ENCODE data around the gene MID2. TPM values are rescaled to one million over a fixed set of nuclear protein-coding genes. Genes with fewer than 3 reads are reported as not detected.

MID2 gene
- total and polyA plus RNA-seq, 4 donors: 2.4 to 44.1 (median 10.4) TPM

DNA sequence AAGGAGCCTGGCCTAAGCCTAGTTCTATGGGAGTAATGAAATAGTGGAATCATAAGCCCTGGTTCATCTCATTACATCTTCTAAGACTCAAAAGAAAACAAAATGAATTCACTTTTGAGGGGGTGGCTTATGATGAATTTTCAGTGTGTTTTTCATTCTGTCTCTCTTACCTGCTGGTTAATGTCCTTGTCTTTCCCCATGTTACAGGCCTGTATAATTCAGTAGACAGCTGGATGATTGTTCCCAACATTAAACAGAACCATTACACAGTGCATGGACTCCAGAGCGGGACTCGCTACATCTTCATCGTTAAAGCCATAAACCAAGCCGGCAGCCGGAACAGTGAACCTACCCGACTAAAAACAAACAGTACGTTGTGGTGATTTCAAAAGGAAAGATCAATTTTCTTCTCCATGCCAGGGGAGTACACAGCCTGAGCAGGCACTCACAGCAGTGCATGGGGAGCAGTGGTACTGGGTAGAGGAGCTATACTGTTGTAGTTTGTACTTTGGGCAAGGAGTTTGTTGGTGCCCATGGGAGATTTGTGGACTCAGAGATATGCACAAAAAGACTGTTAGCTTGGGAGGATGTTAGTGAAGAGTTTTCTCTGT, 98.6 kb downstream of the MID2 start:
- H3K4me1 ChIP-seq (ENCODE audit: control insufficient read depth in 5 of 5, insufficient read depth in 5 of 5, low read length in 5 of 5): no peaks in the 10 kb centered on the region
- DNase-seq: no peak
- no peaks in the 10 kb centered on the region for H3K9me3 ChIP-seq (ENCODE audit: control insufficient read depth in 4 of 4, insufficient read depth in 3 of 4, low read length in 3 of 4)
- no peak overlapping the region for H3K4me3 ChIP-seq
- no peak overlapping the region for H3K9ac ChIP-seq (ENCODE audit: insufficient read depth in 1 of 2, low read length in 2 of 2)
- peaks cover 3 to 26% (median 6%) of the 10 kb centered on the region in 3 donors for H3K27me3 ChIP-seq (ENCODE audit: control insufficient read depth in 3 of 3, insufficient read depth in 3 of 3, low read length in 2 of 3)
- H3K36me3 ChIP-seq (ENCODE audit: control insufficient read depth in 4 of 4, insufficient read depth in 4 of 4, low read length in 4 of 4): peaks cover 0 to 7% (median 4%) of the 10 kb centered on the region in 4 donors
- no peak overlapping the region for H3K27ac ChIP-seq (ENCODE audit: low read depth in 1 of 2, low read length in 1 of 2)
- WGBS, 2 donors: 89 to 99% methylated on average over 7 of the region's 7 CpGs
- ATAC-seq (ENCODE audit: insufficient read depth, low FRiP score): no peak
- TF ChIP-seq, protein P1, sequence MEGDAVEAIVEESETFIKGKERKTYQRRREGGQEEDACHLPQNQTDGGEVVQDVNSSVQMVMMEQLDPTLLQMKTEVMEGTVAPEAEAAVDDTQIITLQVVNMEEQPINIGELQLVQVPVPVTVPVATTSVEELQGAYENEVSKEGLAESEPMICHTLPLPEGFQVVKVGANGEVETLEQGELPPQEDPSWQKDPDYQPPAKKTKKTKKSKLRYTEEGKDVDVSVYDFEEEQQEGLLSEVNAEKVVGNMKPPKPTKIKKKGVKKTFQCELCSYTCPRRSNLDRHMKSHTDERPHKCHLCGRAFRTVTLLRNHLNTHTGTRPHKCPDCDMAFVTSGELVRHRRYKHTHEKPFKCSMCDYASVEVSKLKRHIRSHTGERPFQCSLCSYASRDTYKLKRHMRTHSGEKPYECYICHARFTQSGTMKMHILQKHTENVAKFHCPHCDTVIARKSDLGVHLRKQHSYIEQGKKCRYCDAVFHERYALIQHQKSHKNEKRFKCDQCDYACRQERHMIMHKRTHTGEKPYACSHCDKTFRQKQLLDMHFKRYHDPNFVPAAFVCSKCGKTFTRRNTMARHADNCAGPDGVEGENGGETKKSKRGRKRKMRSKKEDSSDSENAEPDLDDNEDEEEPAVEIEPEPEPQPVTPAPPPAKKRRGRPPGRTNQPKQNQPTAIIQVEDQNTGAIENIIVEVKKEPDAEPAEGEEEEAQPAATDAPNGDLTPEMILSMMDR (IDR thresholded peaks at IDR 0.05; ENCODE audit: control extremely low read depth, extremely low read depth): no peak

DNA sequence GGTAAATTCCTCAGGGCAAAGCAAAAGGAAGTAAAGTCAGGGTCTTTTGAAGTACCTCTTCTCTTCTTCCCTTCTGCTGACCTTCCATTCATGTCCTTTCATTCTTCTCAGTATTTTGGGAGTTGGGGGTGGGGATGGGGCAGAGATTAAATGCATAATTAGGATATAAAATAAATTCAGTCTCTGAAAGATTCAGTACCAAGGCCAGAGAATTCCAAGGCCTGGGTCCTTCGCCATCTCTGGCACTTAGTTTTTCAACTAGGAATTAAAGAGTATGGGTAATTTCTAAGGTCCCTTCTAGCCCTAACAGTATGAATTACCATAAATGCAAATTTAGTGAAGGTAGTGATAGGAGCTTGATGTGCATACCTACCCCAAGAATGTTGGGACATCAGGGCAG, 108.6 kb downstream of the MID2 start:
- ATAC-seq (ENCODE audit: insufficient read depth, low FRiP score): no peak
- H3K27me3 ChIP-seq (ENCODE audit: control insufficient read depth in 3 of 3, insufficient read depth in 3 of 3, low read length in 2 of 3): peaks cover 2 to 39% (median 10%) of the 10 kb centered on the region in 3 donors
- no peak overlapping the region for H3K9ac ChIP-seq (ENCODE audit: insufficient read depth in 1 of 2, low read length in 2 of 2)
- H3K27ac ChIP-seq (ENCODE audit: low read depth in 1 of 2, low read length in 1 of 2): no peak overlapping the region
- 85 to 89% methylated on average over 1 of the region's 1 CpG for WGBS, 2 donors
- TF ChIP-seq, protein P1 (IDR thresholded peaks at IDR 0.05; ENCODE audit: control extremely low read depth, extremely low read depth): no peak
- no peaks in the 10 kb centered on the region for H3K36me3 ChIP-seq (ENCODE audit: control insufficient read depth in 4 of 4, insufficient read depth in 4 of 4, low read length in 4 of 4)
- no peak overlapping the region for H3K4me3 ChIP-seq
- DNase-seq: no peak
- peaks cover 0 to 5% (median 0%) of the 10 kb centered on the region in 5 donors for H3K4me1 ChIP-seq (ENCODE audit: control insufficient read depth in 5 of 5, insufficient read depth in 5 of 5, low read length in 5 of 5)
- H3K9me3 ChIP-seq (ENCODE audit: control insufficient read depth in 4 of 4, insufficient read depth in 3 of 4, low read length in 3 of 4): peaks cover 0 to 7% (median 0%) of the 10 kb centered on the region in 4 donors

DNA sequence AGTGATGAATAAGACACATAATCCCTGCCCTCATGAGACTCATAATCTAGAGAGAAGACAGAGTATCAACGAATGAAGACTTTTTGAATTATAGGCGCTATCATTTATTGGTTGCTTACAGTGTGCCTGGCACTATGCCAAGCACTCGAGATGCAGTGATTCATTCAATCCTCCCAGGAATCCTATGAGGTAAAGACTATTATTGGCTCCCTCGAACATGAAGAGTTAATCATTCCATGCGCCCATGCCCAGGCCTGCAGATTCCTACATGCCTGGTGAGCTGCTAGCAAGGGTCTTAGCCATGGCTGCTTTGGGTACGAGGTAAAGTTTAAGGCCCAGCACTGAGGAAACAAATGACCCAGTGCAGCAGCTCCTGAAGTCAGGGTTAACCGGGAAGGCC, 109.5 kb downstream of the MID2 start:
- Histone ChIP-seq H3K27me3 (ENCODE audit: control insufficient read depth in 3 of 3, insufficient read depth in 3 of 3, low read length in 2 of 3) (peaks cover 2 to 37% (median 10%) of the 10 kb centered on the region in 3 donors), H3K9ac (ENCODE audit: insufficient read depth in 1 of 2, low read length in 2 of 2) (no peak overlapping the region), H3K27ac (ENCODE audit: low read depth in 1 of 2, low read length in 1 of 2) (no peak overlapping the region), H3K4me1 (ENCODE audit: control insufficient read depth in 5 of 5, insufficient read depth in 5 of 5, low read length in 5 of 5) (peaks cover 0 to 5% (median 0%) of the 10 kb centered on the region in 5 donors), H3K36me3 (ENCODE audit: control insufficient read depth in 4 of 4, insufficient read depth in 4 of 4, low read length in 4 of 4) (no peaks in the 10 kb centered on the region), H3K4me3 (no peak overlapping the region), H3K9me3 (ENCODE audit: control insufficient read depth in 4 of 4, insufficient read depth in 3 of 4, low read length in 3 of 4) (peaks cover 0 to 7% (median 0%) of the 10 kb centered on the region in 4 donors)
- WGBS, 2 donors: 58 to 69% methylated on average over 7 of the region's 7 CpGs
- DNase-seq (no peak), ATAC-seq (ENCODE audit: insufficient read depth, low FRiP score) (no peak)
- TF ChIP-seq, protein P1 (IDR thresholded peaks at IDR 0.05; ENCODE audit: control extremely low read depth, extremely low read depth): no peak

All from lung (tissue), 12 donors.